ENCODE data around the gene EDDM13.
"Not testable (repeated sequence)": the region's sequence is repeated elsewhere in the genome, so short reads cannot be mapped to it uniquely, and the experiment has no call there.

Gene EDDM13

DNA sequence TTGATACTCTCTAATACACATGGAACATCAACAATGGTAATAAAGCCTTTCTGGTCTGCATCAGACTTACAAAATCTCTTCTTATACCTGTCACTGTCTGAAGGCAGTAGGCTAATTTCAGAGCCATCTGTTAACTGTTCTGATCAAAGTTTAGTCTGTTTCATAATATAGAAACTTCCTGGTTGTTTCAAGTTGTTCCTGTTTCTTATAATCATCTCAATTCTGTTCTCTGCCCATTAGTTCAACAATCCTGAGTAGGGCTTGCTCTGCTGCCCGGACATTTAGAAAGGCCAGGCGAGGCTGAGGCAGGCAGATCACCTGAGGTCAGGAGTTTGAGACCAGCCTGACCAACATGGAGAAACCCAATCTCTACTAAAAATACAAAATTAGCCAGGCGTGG is 47.4 kb downstream of the EDDM13 start:
- DNase-seq, result no peak

DNA sequence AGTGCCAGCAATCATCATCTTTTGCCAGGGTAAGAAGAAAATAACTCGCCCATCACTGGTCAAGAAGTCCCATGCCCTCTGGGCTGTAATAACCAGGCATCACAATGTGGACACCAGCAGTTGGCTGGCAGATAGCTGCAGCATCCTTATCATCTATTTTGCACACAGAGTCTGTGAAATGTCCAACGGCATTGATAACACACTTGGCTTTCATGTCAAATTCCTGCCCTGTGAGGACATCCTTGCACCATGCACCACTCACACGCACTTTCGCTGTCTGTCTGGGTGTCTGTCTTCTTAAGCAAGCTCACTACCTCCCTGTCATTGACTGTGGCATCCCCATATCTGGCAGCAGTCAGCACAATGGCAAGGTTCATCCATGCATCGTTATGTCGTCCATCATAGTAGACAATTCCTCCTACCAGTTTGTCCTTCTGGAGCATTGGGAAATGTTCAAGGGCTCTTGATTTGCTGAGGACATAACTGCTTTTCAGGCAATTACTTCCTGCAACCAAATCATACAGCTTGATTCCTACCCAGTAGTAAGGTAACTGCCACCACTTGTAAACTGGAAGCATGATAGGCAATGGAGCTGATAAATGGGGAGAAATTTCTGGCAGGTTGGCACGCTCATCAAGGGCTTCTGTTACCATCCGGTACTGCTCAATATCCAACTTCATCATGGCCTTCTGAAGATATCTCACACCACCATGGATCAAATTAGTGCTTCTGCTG is 48.9 kb downstream of the EDDM13 start:
- DNase-seq, result no peak

DNA sequence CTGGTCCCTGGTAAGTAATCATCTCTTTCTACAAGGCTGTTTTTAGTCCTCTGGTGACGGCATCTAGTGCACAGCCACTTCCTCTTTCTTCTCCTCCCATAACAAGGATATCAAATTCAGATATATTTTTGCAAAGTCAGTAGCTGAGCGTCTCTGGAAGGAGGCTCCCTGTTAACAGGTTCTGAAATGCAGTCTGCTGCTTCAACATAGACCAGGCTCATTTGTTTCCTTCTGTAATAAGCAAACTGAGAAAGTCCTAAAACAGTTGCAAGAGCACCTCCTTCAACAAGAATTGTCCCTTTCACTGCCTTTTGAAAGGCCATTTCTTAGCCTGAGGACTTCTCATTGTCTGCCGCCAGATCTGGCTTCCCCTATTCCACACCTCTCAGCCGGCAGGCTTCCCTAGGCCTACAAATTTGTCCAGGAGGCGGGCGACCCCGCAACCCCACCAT is 49.5 kb downstream of the EDDM13 start:
- peak in 1 of 58 donors; percentile 1 for DNase-seq

DNA sequence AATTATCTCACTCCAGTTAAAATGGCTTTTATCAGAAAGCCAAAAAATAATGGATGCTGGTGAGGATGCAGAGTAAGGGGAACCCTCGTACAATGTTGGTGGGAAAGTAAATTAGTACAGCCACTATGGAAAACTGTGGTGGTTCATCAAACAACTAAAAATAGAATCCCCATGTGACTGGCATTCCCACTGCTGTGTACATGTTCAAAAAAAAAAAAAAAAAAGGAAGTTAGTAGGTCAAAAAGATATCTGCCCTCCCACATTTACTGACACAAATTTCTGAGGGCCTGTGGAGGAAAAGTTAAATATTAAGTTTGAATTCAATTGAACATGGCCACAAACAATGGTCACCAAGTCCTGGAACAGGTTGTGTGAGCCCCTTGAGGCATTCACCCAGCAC is 51.9 kb downstream of the EDDM13 start:
- no peak for DNase-seq

DNA sequence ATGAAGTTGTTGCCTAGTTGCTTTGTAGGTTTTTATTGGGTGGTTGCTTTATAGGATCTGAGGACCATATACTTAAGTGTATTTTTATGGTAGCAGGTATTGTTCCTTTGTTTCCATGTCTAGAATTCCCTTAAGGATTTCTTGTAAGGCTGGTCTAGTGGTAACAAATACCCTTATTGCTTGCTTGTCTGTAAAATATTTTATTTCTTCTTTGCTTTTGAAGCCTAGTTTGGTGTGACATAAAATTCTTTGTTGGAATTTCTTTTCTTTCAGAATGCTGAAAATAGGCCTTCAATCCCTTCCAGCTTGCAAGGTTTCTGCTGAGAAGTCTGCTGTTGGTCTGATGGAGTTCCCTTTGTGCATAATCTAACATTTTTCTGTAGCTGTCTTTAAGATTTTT is 60.1 kb downstream of the EDDM13 start:
- DNase-seq, result no peak

DNA sequence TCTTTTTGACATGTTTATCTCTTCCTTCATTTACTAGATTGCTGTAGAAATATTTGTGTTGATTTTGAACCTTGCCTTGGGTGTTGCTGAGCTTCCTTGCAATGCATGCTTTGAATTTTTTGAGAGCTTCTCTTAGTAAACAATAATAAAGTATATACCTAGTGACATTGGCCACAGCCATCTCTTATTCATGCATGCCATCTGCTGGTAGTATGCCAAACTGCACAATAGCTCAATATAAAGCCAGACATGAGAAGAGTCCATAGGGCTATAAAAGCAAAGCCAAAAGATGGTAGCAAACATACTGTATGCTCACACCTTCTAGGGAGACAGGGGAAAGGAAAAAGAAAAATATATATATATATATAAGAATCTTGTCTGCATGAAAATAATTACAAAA is 61.0 kb downstream of the EDDM13 start:
- DNase-seq, result no peak

DNA sequence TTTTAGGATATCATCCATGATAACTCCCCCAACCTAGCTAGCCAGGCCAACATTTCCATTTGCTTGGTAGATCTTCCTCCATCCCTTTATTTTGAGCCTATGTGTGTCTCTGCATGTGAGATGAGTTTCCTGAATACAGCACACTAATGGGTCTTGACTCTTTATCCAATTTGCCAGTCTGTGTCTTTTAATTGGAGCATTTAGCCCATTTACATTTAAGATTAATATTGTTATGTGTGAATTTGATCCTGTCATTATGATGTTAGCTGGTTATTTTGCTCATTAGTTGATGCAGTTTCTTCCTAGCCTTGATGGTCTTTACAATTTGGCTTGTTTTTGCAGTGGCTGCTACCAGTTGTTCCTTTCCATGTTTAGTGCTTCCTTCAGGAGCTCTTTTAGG is 62.8 kb downstream of the EDDM13 start:
- DNase-seq, result not testable (repeated sequence)

DNA sequence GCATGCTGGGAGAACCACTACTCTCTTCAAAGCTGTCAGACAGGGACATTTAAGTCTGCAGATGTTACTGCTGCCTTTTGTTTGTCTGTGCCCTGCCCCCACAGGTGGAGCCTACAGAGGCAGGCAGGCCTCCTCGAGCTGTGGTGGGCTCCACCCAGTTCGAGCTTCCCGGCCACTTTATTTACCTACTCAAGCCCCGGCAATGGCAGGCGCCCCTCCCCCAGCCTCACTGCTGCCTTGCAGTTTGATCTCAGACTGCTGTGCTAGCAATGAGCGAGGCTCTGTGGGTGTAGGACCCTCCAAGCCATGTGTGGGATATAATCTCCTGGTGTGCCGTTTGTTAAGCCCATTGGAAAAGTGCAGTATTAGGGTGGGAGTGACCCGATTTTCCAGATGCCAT is 64.5 kb downstream of the EDDM13 start:
- DNase-seq, result not testable (repeated sequence)

DNA sequence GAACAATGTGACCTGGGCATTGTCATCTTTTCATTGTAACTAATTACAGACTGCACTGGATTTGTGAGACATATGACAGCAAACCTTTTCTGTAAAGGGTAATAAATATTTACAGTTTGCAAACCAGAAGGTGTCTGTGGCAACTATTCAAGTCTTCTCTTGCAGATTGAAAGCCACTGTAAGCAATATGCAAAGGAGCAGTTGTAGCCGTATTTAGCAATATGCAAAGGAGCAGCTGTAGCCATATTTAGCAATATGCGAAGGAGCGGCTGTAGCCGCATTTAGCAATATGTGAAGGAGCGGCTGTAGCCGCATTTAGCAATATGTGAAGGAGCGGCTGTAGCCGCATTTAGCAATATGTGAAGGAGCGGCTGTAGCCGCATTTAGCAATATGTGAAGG is 66.5 kb downstream of the EDDM13 start:
- peak in 1 of 58 donors; percentile 13 for DNase-seq

DNA sequence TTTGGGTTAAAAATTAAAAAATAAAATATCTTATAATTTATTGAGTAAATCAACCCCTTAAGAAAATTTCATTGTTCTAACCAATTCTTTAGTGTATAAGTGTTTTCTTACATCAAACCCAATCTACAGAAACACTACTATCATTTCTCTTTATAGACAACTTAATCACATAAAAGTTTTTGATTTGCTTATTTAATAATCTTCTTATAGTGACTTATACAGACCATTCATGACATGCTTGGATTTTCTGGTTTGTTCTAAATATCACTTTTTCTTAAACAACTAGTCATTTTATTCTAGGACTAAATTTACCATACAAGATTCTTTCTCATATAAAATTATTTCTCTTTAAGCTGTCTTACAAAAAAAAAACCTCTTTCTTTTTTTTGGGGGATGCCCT is 69.4 kb downstream of the EDDM13 start:
- DNase-seq, result no peak

DNA sequence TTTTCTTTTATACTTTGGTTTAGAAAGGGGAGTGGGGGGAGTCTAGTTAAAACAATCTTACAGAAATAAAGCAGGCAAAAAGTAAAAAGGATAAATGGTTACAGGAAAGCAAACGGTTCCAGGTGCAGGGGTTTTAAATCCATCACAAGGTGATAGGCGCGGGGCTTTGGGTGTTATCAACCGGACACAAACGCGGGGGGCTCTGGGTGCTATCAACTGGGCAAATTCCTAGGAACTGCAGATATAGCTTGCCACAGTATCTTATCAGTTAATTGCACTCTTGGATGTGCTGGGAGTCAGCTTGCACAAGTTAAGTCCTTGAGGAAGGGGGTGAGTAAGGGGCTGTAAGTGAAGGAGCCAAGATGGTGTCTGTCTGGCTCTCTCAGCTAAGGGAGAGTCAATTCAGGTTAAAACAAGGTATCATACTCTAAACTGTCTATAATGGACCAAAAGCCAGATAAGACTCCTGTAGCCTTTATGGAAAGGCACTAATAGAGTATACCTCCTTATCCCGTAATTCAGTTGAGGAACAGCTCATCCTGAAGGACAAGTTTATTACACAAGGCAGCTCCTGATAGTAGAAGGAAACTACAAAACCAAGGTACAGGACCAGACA is 74.7 kb downstream of the EDDM13 start:
- DNase-seq, result no peak

DNA sequence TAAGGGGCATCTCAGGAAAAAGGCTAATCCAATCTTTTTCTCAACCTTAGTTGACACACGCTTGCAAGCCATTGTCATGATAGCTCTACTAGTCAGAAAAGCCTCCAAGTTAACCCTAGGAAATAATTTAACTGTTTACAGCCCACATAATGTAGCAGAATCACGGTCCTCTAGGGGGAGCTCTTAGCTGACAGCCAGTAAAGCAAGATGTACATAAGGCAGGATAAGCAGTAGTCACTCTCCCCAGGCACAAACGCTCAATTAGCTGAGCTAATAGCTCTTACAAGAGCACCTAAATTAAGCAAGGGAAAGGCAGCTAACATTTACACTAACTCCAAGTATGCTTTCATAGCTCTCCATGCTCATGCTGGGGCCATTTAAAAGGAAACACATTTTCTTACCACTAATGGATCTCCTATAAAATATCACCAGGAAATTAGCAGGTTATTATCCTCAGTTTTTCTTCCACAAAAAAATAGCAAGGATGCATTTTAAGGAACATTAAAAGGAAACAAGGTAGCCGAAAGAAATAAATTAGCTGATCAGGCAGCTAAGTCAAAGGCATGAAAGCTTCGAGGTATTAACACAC is 75.8 kb downstream of the EDDM13 start:
- no peak for DNase-seq

DNA sequence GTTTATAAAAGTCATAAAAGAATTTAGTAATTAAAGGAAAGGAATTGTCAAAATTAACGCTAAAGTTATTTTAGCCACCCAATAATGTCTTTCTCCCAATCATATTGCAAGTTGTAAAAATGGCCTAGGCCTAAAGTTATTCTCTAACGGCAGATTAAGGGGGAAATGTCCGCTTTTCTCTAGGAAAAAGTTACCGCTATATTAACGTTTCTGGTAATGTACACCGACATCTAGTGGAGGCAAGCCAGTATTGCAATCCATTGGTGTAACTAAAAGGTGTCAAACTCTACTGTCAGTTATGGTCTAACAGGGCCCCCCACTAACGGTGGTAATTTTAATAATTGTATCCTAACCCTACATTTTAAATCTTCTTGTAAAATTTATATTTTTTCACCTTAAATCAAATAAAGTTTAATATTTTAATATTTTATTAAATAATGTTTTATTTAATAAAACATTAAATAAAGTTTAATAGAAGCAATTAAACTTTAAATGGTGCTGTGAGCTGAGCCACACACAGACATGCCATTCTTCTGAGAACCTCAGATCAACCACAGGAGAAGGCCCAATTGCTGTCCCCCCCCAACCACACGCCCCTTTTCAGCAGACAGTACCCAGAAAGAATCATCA is 78.0 kb downstream of the EDDM13 start:
- DNase-seq, result no peak

DNA sequence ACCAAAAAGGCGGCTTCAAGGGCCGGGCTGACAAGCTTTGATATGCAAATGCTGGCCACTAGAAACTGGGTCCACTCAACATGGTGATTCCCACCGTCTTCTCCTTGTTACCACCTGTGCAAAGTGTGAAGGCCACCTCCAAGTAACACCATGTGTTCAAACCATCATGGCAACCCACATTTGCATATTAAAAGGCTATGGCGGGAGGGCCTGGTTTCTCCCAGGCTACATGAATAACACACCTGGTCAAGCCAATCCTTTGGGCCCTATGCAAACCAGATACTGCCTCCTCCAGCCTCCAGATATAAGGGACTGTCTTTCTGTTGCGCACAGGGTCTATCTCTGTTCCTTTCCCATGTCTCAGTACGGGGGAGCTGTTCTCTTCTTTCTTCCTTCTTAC is 78.7 kb downstream of the EDDM13 start:
- no peak for DNase-seq

DNA sequence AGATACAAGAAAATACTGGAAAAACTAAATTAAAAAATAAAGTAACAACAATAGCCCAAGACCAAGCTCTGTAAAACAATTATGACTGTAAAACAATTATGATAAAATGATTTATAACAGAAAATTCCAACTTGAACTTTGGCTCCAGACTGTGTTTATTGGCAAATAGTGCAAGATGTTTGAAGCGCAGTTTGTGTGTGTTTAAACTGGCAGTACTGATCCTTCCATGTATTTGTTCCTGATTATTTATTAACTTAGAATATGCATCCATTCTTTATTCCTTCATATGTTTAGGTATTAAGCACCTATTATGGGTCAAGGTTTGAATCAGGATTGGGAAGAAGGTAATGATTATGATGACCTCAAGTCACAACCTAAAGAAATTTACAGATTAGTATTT is 83.0 kb downstream of the EDDM13 start:
- no peak for DNase-seq

DNA sequence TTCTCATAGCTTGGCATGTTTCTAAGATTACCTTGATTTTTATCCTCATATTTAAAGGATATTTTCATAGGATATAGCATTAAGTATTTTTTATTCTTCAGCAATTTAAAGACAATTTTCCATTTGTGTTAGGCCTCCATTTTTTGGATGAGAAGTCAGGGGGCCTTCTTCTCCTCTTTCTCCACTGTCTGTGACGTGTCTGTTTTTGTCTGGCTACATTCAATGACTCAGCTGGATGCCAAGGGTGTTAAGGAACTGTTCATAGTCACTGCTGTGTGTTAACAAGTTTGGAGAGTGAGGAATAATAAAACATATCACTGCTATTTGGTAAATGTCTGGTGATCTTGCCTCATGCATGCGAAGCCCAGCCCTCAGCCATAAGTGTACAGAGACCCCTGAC is 84.4 kb downstream of the EDDM13 start:
- no peak for DNase-seq
